Esophagus (tissue), 2 donors: ENCODE measurements around the gene OR11H6. TPM values are rescaled to one million over a fixed set of nuclear protein-coding genes. Genes with fewer than 3 reads are reported as not detected.
"Not testable (repeated sequence)": the region's sequence is repeated elsewhere in the genome, so short reads cannot be mapped to it uniquely, and the experiment has no call there.

ENCODE experiments used
- H3K27ac ChIP-seq, 2 donors: one replicate each; pipeline ENCODE4 v1.5.1; 2013; ENCODE audit warnings: low read depth in 2 of 2, mild to moderate bottlenecking in 2 of 2, inconsistent platforms in 1 of 2, low read length in 1 of 2, moderate library complexity in 1 of 2
- H3K27me3 ChIP-seq, 2 donors: one replicate each; pipeline ENCODE4 v1.6.1; 2013; ENCODE audit warnings: low read length in 2 of 2, control low read depth in 1 of 2, mild to moderate bottlenecking in 1 of 2; ENCODE audit not compliant: insufficient read depth in 2 of 2, control insufficient read depth in 1 of 2
- H3K36me3 ChIP-seq, 2 donors: one replicate each; pipeline ENCODE4 v1.6.1; 2013; ENCODE audit warnings: low read length in 1 of 2; ENCODE audit not compliant: control insufficient read depth in 2 of 2, insufficient read depth in 2 of 2
- H3K4me1 ChIP-seq, 2 donors: one replicate each; pipeline ENCODE4 v1.6.1; 2013; ENCODE audit warnings: low read length in 1 of 2; ENCODE audit not compliant: control insufficient read depth in 2 of 2, insufficient read depth in 2 of 2
- H3K4me3 ChIP-seq, 2 donors: one replicate each; pipeline ENCODE4 v1.5.1; 2013; ENCODE audit warnings: low read length in 2 of 2, mild to moderate bottlenecking in 2 of 2, low read depth in 1 of 2, moderate library complexity in 1 of 2
- H3K9me3 ChIP-seq, 2 donors: one replicate each; pipeline ENCODE4 v1.6.1; 2013; ENCODE audit warnings: mild to moderate bottlenecking in 2 of 2, low read depth in 1 of 2, low read length in 1 of 2, moderate library complexity in 1 of 2; ENCODE audit not compliant: control insufficient read depth in 2 of 2, insufficient read depth in 1 of 2
- WGBS, 2 donors: extraction: QIAGEN DNeasy Blood & Tissue Kit; methylation state at CpG; one replicate each; pipeline ENCODE4 v1.1.7; 2013; 5-methylcytosine and 5-hydroxymethylcytosine counted together
- polyA plus RNA-seq, 2 donors: library from polyadenylated mRNA; stranded (reverse); fragments of 200-250 nt; gene quantifications; one replicate each; pipeline ENCODE4 v1.2.3, GENCODE V29; 2013
- donor health status: healthy with polysubstance abuse.
- donor health status: Bipolar disorder and iron deficiency.

OR11H6 gene, protein sequence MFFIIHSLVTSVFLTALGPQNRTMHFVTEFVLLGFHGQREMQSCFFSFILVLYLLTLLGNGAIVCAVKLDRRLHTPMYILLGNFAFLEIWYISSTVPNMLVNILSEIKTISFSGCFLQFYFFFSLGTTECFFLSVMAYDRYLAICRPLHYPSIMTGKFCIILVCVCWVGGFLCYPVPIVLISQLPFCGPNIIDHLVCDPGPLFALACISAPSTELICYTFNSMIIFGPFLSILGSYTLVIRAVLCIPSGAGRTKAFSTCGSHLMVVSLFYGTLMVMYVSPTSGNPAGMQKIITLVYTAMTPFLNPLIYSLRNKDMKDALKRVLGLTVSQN
- polyA plus RNA-seq, result not detected

- Histone ChIP-seq H3K4me1 (no peaks in the 10 kb centered on the region), H3K27ac (no peak within 1 kb of the TSS), H3K36me3 (no peaks in the 10 kb centered on the region), H3K4me3 (no peak within 1 kb of the TSS), H3K27me3 (no peaks in the 10 kb centered on the region), H3K9me3 (no peaks in the 10 kb centered on the region)
- 27 to 31% methylated on average over 2 of the region's 2 CpGs for WGBS, 2 donors
Observed at GRCh38 chr14:20223410-20223809, at the start of gene OR11H6. Gene OR11H6, plus strand, starts transcription at chr14:20223710. Its CDS starts 0 bp downstream, at chr14:20223710.

GRCh38 chr14:20174205-20174604 is 49.3 kb upstream of the OR11H6 start:
- H3K4me3 ChIP-seq, H3K4me1 ChIP-seq, H3K36me3 ChIP-seq, H3K27ac ChIP-seq, H3K27me3 ChIP-seq, H3K9me3 ChIP-seq: not testable (repeated sequence)

DNA sequence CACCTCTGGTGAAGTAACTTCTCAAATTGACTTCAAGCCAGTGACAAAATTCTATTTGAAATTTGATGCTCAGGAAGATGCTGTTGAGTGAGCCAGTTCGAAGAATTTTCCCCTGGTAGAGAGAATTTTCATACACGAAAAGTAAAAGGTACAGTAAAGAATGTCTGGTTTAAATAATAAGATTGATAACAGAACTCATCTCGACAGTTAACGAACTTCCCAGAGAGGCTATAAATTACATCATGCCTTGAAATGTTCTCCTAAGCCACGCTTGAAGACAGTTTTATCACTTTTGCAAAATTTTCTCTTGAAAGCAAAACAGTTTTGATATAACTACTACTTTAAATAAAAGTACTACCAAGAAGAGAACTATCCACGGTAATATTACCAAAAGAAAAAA is 47.2 kb upstream of the OR11H6 start:
- no peaks in the 10 kb centered on the region for H3K27me3 ChIP-seq
- H3K4me1 ChIP-seq, result no peaks in the 10 kb centered on the region
- H3K27ac ChIP-seq, result no peak overlapping the region
- no peak overlapping the region for H3K4me3 ChIP-seq
- 48 to 62% methylated on average over 6 of the region's 6 CpGs for WGBS, 2 donors
- peaks cover 0 to 2% of the 10 kb centered on the region in 2 donors for H3K9me3 ChIP-seq
- H3K36me3 ChIP-seq, result no peaks in the 10 kb centered on the region

DNA sequence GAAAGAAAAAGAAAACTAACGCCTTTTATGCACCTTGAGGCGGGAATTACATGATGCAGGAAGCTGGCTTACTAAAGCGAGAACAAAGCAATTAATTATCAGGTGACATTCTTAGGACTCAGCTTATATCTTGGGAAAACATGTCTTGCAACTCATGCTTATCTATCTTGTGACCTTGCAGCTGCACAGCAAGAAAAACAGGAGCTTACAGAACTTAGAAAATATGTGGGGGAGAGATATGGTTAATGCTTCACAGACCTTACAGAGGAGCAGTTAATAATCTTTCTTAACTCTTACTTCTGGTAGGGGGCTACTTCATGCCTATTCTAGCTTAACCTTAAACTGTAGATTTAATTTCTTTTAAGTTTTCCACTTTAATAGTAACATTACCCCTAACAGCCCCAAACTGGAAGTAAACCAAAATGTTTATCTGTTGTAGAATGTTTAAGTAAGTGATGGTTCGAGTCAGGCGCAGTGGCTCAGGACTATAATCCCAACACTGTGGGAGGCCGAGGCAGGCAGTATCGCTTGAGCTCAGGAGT is 46.0 kb upstream of the OR11H6 start:
- H3K36me3 ChIP-seq, result no peaks in the 10 kb centered on the region
- no peak overlapping the region for H3K4me3 ChIP-seq
- peaks cover 0 to 2% of the 10 kb centered on the region in 2 donors for H3K9me3 ChIP-seq
- 71 to 84% methylated on average over 7 of the region's 7 CpGs for WGBS, 2 donors
- no peaks in the 10 kb centered on the region for H3K27me3 ChIP-seq
- no peaks in the 10 kb centered on the region for H3K4me1 ChIP-seq
- no peak overlapping the region for H3K27ac ChIP-seq

DNA sequence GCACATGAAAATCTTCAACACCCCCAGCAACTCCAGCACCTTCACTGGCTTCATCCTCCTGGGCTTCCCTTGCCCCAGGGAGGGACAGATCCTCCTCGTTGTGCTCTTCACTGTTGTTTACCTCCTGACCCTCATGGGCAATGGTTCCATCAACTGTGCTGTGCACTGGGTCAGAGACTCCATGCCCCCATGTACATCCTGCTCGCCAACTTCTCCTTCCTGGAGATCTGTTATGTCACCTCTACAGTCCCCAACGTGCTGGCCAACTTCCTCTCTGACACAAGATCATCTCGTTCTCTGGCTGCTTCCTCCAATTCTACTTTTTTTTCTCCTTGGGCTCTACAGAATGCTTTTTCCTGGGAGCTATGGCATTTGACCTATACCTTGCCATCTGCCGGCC is 44.3 kb upstream of the OR11H6 start:
- no peaks in the 10 kb centered on the region for H3K4me1 ChIP-seq
- 53 to 59% methylated on average over 5 of the region's 5 CpGs for WGBS, 2 donors
- H3K36me3 ChIP-seq, result no peaks in the 10 kb centered on the region
- H3K27ac ChIP-seq, result no peak overlapping the region
- H3K27me3 ChIP-seq, result no peaks in the 10 kb centered on the region
- peaks cover 0 to 2% of the 10 kb centered on the region in 2 donors for H3K9me3 ChIP-seq
- H3K4me3 ChIP-seq, result no peak overlapping the region

DNA sequence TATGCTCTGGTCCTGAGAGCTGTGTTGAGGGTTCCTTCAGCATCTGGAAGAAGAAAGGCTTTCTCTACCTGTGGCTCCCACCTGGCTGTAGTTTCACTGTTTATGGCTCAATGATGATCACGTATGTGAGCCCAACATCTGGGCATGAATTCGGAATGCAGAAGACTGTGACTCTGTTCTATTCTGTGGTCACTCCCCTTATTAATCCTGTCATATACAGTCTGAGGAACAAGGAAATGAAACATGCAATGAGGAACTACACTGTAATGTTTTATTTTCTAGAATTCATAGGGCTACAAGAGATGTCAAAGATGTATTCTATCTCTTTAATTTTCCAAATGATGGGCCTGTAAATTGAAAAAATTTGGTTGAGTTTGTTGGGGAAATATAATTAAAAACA is 43.6 kb upstream of the OR11H6 start:
- Histone ChIP-seq H3K4me3 (no peak overlapping the region), H3K9me3 (peaks cover 0 to 2% of the 10 kb centered on the region in 2 donors), H3K27ac (no peak overlapping the region), H3K27me3 (no peaks in the 10 kb centered on the region), H3K36me3 (no peaks in the 10 kb centered on the region), H3K4me1 (no peaks in the 10 kb centered on the region)
- 74 to 76% methylated on average over 2 of the region's 2 CpGs for WGBS, 2 donors

DNA sequence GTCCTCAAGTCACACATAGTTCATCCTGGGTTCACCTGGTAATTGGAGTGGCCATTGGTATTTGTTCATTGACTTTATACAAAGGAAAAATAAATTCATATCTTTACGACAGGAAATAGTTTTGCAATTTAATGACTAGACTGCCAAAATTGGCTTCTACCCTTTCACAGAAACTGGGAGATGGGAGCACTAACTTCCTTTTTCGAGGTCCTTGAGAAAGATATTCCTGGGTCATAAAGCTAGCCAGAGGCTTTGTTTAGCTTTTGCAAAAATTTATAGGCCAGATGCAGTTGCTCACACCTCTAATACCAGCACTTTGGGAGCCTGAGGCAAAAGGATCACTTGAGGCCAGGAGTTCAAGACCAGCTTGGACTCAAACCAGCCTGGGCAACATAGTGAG is 43.0 kb upstream of the OR11H6 start:
- Histone ChIP-seq H3K4me1 (no peaks in the 10 kb centered on the region), H3K9me3 (peaks cover 0 to 2% of the 10 kb centered on the region in 2 donors), H3K27ac (no peak overlapping the region), H3K36me3 (no peaks in the 10 kb centered on the region), H3K4me3 (no peak overlapping the region), H3K27me3 (no peaks in the 10 kb centered on the region)
- 46 to 49% methylated on average over 2 of the region's 2 CpGs for WGBS, 2 donors

- Histone ChIP-seq H3K27ac (no peak overlapping the region), H3K27me3 (no peaks in the 10 kb centered on the region), H3K4me1 (no peaks in the 10 kb centered on the region), H3K36me3 (no peaks in the 10 kb centered on the region), H3K9me3 (peaks cover 1 to 2% of the 10 kb centered on the region in 2 donors), H3K4me3 (no peak overlapping the region)
- 47 to 51% methylated on average over 5 of the region's 5 CpGs for WGBS, 2 donors
Observed at GRCh38 chr14:20184181-20184580, 39.3 kb upstream of the OR11H6 start.

DNA sequence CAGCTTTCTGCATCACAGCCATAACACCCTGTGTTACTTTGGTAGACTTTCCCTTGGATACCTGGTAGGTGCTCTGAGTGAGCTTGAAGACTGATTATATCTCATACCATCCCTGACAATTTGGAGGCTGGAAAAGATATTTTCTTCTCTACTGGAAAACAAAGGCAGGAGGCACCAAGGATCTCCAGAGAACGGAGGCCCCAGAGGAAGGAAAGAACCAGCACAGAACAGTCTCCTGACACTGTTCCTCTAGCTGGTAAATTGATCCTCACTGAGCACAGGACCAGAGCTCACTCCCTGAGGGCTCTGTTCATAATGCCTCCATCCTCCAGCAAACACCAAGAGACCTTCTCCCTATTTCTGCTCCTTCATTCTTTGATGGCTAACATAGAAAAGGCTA is 32.9 kb upstream of the OR11H6 start, which contains the start of gene OR11G2:
OR11G2 (plus strand) TSS at position 301 of the 400 bp plus-strand sequence. CDS start 6,542 bp downstream, outside the sequence.
- Histone ChIP-seq H3K27ac (no peak within 1 kb of the TSS), H3K4me3 (no peak within 1 kb of the TSS), H3K36me3 (no peaks in the 10 kb centered on the region), H3K27me3 (no peaks in the 10 kb centered on the region), H3K9me3 (peaks cover 0 to 2% of the 10 kb centered on the region in 2 donors), H3K4me1 (no peaks in the 10 kb centered on the region)
- WGBS, 2 donors, result 41 to 50% methylated on average over 1 of the region's 1 CpG

DNA sequence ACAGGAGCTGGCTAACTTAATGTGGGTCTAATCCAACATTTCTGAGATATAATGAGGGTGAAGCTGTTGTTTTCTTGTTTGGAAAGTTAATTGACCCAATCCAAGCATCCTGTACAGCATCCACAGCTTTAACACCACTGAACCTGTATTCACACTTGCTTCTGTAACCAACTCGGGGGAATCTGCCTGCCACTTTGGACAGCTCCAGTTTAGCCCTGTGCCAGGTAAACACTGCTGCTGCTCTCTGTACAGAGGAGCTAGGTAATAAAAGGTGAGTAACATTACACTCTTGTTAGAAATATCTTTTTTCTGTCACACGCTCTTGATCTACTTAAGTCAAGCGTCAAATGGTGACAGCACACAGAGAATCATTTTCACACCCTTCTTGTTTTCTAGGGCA is 32.1 kb upstream of the OR11H6 start:
- Histone ChIP-seq H3K4me3 (no peak overlapping the region), H3K27me3 (no peaks in the 10 kb centered on the region), H3K36me3 (no peaks in the 10 kb centered on the region), H3K4me1 (no peaks in the 10 kb centered on the region), H3K9me3 (peaks cover 0 to 2% of the 10 kb centered on the region in 2 donors), H3K27ac (no peak overlapping the region)
- WGBS, 2 donors, result 74 to 78% methylated on average over 3 of the region's 3 CpGs
